Measurements from ENCODE around the gene UNCX. TPM values are rescaled to one million over a fixed set of nuclear protein-coding genes. Genes with fewer than 3 reads are reported as not detected.

Gene UNCX
- total RNA-seq, 6 experiments from 2014 or later, result not detected

GRCh38 chr7:1231214-1232102 is 1.2 kb upstream of the UNCX start:
- no peak for DNase-seq
- 6% methylated on average over 13 of the region's 40 CpGs for WGBS (ENCODE audit: insufficient coverage, low coverage, low lambda C conversion rate, missing lambda C conversion rate)
- no peak for TF ChIP-seq POLR2A (IDR thresholded peaks at IDR 0.05)
- TF ChIP-seq CTCF (IDR thresholded peaks at IDR 0.05), result no peak
- peaks cover 19 to 73% of the 10 kb centered on the region in 2 donors for H3K27me3 ChIP-seq
- no peak overlapping the region for H3K4me3 ChIP-seq
- no peak overlapping the region for H3K27ac ChIP-seq
- H3K36me3 ChIP-seq, result no peaks in the 10 kb centered on the region
- intact Hi-C loops (cut with DNase I), result no loop called here
- no peaks in the 10 kb centered on the region for H3K9me3 ChIP-seq
- ATAC-seq, result peak in 2 of 4 donors; percentile 8 to 17
- no peaks in the 10 kb centered on the region for H3K4me1 ChIP-seq

- DNase-seq (no peak), ATAC-seq (no peak)
- H3K9me3 ChIP-seq, result no peaks in the 10 kb centered on the region
- no peaks in the 10 kb centered on the region for H3K36me3 ChIP-seq
- WGBS (ENCODE audit: insufficient coverage, low coverage, low lambda C conversion rate, missing lambda C conversion rate), result 0% methylated on average over 10 of the region's 12 CpGs
- no peak for TF ChIP-seq POLR2A (IDR thresholded peaks at IDR 0.05)
- TF ChIP-seq CTCF (IDR thresholded peaks at IDR 0.05), result no peak
- no peak overlapping the region for H3K27ac ChIP-seq
- H3K4me3 ChIP-seq, result no peak overlapping the region
- H3K27me3 ChIP-seq, result peaks cover 19 to 67% of the 10 kb centered on the region in 2 donors
- intact Hi-C loops (cut with DNase I), result no loop called here
- no peaks in the 10 kb centered on the region for H3K4me1 ChIP-seq
These were observed 587 bp upstream of the UNCX start for GRCh38 chr7:1232103-1232466.

- DNase-seq (no peak), ATAC-seq (no peak)
- intact Hi-C loops (cut with DNase I), result no loop called here
- Histone ChIP-seq H3K4me1 (no peaks in the 10 kb centered on the region), H3K36me3 (no peaks in the 10 kb centered on the region), H3K9me3 (no peaks in the 10 kb centered on the region), H3K27ac (no peak overlapping the region), H3K4me3 (no peak overlapping the region), H3K27me3 (peaks cover 19 to 53% of the 10 kb centered on the region in 2 donors)
- WGBS (ENCODE audit: insufficient coverage, low coverage, low lambda C conversion rate, missing lambda C conversion rate), result 9% methylated on average over 17 of the region's 73 CpGs
- no peak for TF ChIP-seq CTCF (IDR thresholded peaks at IDR 0.05)
- TF ChIP-seq POLR2A (IDR thresholded peaks at IDR 0.05), result no peak
These were observed 819 bp downstream of the UNCX start for GRCh38 chr7:1233333-1234048.

GRCh38 chr7:1234049-1234880 is 1.6 kb downstream of the UNCX start:
- no peak for DNase-seq
- Histone ChIP-seq H3K27me3 (peaks cover 23 to 46% of the 10 kb centered on the region in 2 donors), H3K9me3 (no peaks in the 10 kb centered on the region), H3K27ac (no peak overlapping the region), H3K4me3 (no peak overlapping the region), H3K4me1 (no peaks in the 10 kb centered on the region), H3K36me3 (no peaks in the 10 kb centered on the region)
- WGBS (ENCODE audit: insufficient coverage, low coverage, low lambda C conversion rate, missing lambda C conversion rate), result 6% methylated on average over 27 of the region's 30 CpGs
- TF ChIP-seq POLR2A (IDR thresholded peaks at IDR 0.05), result no peak
- TF ChIP-seq CTCF (IDR thresholded peaks at IDR 0.05), result no peak
- ATAC-seq, result no peak
- intact Hi-C loops (cut with DNase I), result no loop called here
